SU-DHL-6 (cell line): Measurements from ENCODE around the gene PPP2R5C.

Experiments used
- CTCF ChIP-seq: fragments of 200-600 bp; sonication (generic); IDR thresholded peaks from one replicate; pipeline ENCODE4 v1.5.1; 2017; ENCODE audit warnings: antibody characterized with exemption, mild to moderate bottlenecking, low read length, moderate library complexity; ENCODE audit not compliant: insufficient read depth, poor library complexity, severe bottlenecking
- EZH2phosphoT487 ChIP-seq: fragments of 200-600 bp; sonication (generic), shearing (Covaris generic); conservative IDR thresholded peaks from 2 replicates; pipeline ENCODE4 v1.6.1; 2018; ENCODE audit warnings: mild to moderate bottlenecking, antibody characterized with exemption, low read length, moderate library complexity, mixed read lengths

GRCh38 chr14:101774814-101775213 is 13.3 kb downstream of the PPP2R5C start:
- TF ChIP-seq CTCF (peak; percentile 16), EZH2phosphoT487 (no peak)
